H54 (cell line): ENCODE data around the gene EFS.
"Not testable (repeated sequence)": the region's sequence is repeated elsewhere in the genome, so short reads cannot be mapped to it uniquely, and the experiment has no call there.

Experiments used
- DNase-seq: peaks from one replicate; pipeline ENCODE4 v3.0.0; 2011; ENCODE audit warnings: low spot score, mixed read lengths; ENCODE audit not compliant: insufficient read length
- FAIRE-seq: peaks from 3 replicates; lab custom pipeline; 2011; peaks lifted over from hg19 to GRCh38; lab: Jason Lieb, UNC
- POLR2A ChIP-seq: IDR thresholded peaks from 2 replicates; pipeline ENCODE4 v1.6.1; 2011; ENCODE audit warnings: low read depth, mild to moderate bottlenecking, low read length

EFS gene

GRCh38 chr14:23326491-23327332, 38.3 kb downstream of the EFS start:
- FAIRE-seq (no peak), DNase-seq (no peak)
- TF ChIP-seq POLR2A, result no peak

- FAIRE-seq, DNase-seq: not testable (repeated sequence)
These were observed 39.2 kb downstream of the EFS start for GRCh38 chr14:23325746-23326145.

- FAIRE-seq (no peak), DNase-seq (no peak)
- TF ChIP-seq POLR2A, result no peak
These were observed 40.0 kb downstream of the EFS start for GRCh38 chr14:23324993-23325392.

GRCh38 chr14:23324455-23324846, 40.5 kb downstream of the EFS start:
- no peak for FAIRE-seq
- no peak for DNase-seq
- TF ChIP-seq POLR2A, result no peak

GRCh38 chr14:23323838-23324454, 41.0 kb downstream of the EFS start:
- no peak for DNase-seq
- no peak for FAIRE-seq
- no peak for TF ChIP-seq POLR2A

- no peak for DNase-seq
- no peak for FAIRE-seq
- TF ChIP-seq POLR2A, result no peak
These were observed 42.1 kb downstream of the EFS start for GRCh38 chr14:23322568-23323517.

- no peak for TF ChIP-seq POLR2A
- DNase-seq (peak; percentile 28), FAIRE-seq (no peak)
These were observed 43.1 kb downstream of the EFS start for GRCh38 chr14:23321572-23322547.

GRCh38 chr14:23320584-23321571, 44.1 kb downstream of the EFS start, which contains the start of gene PABPN1:
TSS of gene PABPN1 (plus strand) at chr14:23321457. CDS start at chr14:23321470, 13 bp downstream.
- DNase-seq (peak; percentile 82), FAIRE-seq (peak; percentile 97)
- TF ChIP-seq POLR2A, result no peak

GRCh38 chr14:23319746-23320583, 45.0 kb downstream of the EFS start:
- FAIRE-seq, result no peak
- DNase-seq, result no peak
- TF ChIP-seq POLR2A, result no peak

GRCh38 chr14:23316300-23316699, 48.7 kb downstream of the EFS start:
- no peak for DNase-seq
- no peak for FAIRE-seq
- TF ChIP-seq POLR2A, result no peak

GRCh38 chr14:23310546-23310945, 54.4 kb downstream of the EFS start:
- FAIRE-seq (no peak), DNase-seq (no peak)
- TF ChIP-seq POLR2A, result no peak
